ENCODE results near the gene TMC4. TPM values are rescaled to one million over a fixed set of nuclear protein-coding genes. Genes with fewer than 3 reads are reported as not detected.

Gene TMC4
- total and polyA plus RNA-seq, 2 donors = 15.4 to 16.0 TPM

DNA sequence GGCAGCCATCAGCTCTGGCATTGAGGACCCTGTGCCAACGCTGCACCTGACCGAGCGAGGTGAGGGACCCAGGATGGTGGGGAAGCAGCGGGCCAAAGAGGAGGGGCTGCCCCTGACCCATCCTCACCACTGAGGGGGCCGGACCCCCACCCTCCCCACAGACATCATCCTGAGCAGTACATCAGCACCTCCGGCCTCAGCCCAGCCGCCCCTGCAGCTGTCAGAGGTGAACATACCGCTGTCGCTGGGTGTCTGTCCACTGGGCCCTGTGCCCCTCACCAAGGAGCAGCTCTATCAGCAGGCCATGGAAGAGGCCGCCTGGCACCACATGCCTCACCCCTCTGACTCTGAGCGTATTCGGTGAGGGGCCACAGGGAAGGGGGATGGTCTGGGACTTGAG is 20.7 kb downstream of the TMC4 start:
- 89% methylated on average over 12 of the region's 12 CpGs for WGBS
- no peak overlapping the region for H3K27ac ChIP-seq (ENCODE audit: low read depth)
- DNase-seq (ENCODE audit: extremely low spot score) = no peak
- peaks cover 25% of the 10 kb centered on the region for H3K36me3 ChIP-seq (ENCODE audit: insufficient read depth)
- no peaks in the 10 kb centered on the region for H3K4me1 ChIP-seq (ENCODE audit: insufficient read depth)
- no peak overlapping the region for H3K4me3 ChIP-seq (ENCODE audit: low read depth, low read length)

DNA sequence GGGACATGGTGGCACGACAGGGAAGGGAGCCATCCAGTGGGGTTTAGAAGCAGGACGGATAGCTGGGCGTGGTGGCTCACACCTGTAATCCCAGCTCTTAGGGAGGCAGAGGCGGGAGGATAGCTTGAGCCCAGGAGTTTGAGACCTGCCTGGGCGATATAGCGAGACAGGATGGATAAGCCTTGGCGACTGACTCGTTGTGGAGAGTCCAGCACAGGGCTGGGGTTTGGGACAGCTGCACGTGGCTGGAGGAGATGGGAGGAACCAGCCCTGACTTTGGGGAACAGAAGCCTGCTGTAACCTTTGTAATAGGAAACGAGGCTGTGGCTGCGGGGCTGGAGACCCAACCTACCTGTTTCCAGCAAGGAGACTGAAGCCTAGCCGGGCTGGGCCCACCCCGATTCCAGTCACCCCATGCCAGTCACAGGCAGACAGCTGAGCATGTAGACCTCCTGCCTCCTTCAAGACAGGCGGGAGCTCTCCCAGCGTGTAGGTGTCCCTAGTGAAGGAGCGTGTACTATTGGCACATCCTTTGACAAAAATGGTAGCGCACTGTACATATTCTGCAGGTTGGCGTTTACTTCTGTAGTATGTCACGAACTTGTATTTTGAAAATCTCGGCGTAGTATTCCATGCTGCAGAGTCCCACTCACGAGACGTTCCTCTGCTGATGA is 21.5 kb downstream of the TMC4 start:
- no peaks in the 10 kb centered on the region for H3K4me1 ChIP-seq (ENCODE audit: insufficient read depth)
- 85% methylated on average over 23 of the region's 23 CpGs for WGBS
- no peak overlapping the region for H3K27ac ChIP-seq (ENCODE audit: low read depth)
- peaks cover 29% of the 10 kb centered on the region for H3K36me3 ChIP-seq (ENCODE audit: insufficient read depth)
- H3K4me3 ChIP-seq (ENCODE audit: low read depth, low read length) = no peak overlapping the region
- DNase-seq (ENCODE audit: extremely low spot score) = no peak

DNA sequence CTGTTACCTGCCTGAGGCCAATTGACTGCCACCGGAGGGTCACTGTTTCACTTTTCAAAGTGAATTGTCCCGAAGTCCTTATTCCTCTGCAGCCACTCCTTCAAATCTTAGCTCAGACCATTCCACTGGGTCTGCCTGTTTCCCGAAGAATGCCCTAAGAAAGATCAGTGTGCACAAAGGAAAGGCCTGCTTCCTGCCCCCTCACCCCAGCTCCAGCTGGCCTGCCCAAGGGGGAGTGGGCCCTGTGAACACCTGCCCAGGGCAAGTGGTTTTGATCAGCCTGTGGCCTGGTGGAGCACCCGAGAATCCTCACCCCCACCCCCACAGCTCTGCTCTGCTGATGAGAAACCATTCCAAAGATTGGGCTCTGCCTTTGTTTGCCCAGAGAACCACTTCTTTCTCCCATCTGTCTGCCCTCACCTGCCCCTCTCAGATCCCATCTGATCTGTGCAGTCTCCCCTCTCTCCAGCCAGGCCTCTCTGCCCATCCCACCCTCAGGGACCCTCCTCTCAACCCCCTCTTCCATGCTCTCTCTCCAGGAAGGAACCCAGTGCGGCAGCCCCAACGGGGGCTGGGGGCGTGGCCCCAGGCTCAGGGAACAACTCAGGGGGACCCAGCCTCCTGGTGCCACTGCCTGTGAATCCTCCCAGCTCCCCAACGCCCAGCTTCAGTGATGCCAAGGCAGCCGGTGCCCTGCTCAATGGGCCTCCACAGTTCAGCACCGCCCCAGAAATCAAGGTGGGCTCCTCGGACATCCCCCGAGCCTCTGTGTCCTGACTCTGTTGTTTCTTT is 23.7 kb downstream of the TMC4 start:
- Histone ChIP-seq H3K27ac (ENCODE audit: low read depth) (no peak overlapping the region), H3K4me1 (ENCODE audit: insufficient read depth) (no peaks in the 10 kb centered on the region), H3K36me3 (ENCODE audit: insufficient read depth) (peaks cover 24% of the 10 kb centered on the region), H3K4me3 (ENCODE audit: low read depth, low read length) (no peak overlapping the region)
- no peak for DNase-seq (ENCODE audit: extremely low spot score)
- 83% methylated on average over 12 of the region's 12 CpGs for WGBS

DNA sequence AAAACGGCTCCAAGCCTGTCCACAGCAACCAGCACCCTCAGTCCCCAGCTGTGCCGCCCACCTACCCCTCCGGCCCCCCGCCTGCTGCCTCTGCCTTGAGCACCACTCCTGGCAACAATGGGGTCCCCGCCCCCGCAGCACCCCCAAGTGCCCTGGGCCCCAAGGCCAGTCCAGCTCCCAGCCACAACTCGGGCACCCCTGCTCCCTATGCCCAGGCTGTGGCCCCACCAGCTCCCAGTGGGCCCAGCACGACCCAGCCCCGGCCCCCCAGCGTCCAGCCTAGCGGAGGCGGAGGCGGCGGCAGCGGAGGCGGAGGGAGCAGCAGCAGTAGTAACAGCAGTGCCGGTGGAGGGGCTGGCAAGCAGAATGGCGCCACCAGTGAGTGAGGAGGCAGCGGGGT is 24.8 kb downstream of the TMC4 start:
- Histone ChIP-seq H3K4me3 (ENCODE audit: low read depth, low read length) (no peak overlapping the region), H3K4me1 (ENCODE audit: insufficient read depth) (no peaks in the 10 kb centered on the region), H3K36me3 (ENCODE audit: insufficient read depth) (peaks cover 25% of the 10 kb centered on the region), H3K27ac (ENCODE audit: low read depth) (no peak overlapping the region)
- DNase-seq (ENCODE audit: extremely low spot score) = no peak
- WGBS = 80% methylated on average over 19 of the region's 19 CpGs

DNA sequence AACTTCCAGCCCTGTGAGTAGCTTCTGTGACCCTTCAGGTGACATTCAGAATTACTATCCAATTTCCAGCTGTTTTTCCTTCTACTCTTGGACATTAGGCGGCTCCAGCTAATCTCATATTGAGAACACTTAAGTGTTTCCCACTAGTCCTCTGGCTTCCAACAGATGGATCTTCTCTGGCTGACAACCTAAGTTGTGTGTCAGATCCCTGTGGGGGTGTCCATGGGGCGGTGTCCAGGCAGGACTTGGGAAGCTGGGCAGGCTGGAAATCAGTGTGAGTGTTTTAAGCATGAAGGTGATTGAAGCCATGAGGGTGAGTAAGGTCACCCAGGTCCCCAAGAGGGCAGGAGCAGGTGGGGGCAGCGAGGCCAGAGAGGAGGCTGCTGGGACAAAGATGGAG is 25.3 kb downstream of the TMC4 start:
- DNase-seq (ENCODE audit: extremely low spot score) = no peak
- Histone ChIP-seq H3K4me3 (ENCODE audit: low read depth, low read length) (no peak overlapping the region), H3K27ac (ENCODE audit: low read depth) (no peak overlapping the region), H3K36me3 (ENCODE audit: insufficient read depth) (peaks cover 21% of the 10 kb centered on the region), H3K4me1 (ENCODE audit: insufficient read depth) (no peaks in the 10 kb centered on the region)
- WGBS = 65% methylated on average over 3 of the region's 3 CpGs

DNA sequence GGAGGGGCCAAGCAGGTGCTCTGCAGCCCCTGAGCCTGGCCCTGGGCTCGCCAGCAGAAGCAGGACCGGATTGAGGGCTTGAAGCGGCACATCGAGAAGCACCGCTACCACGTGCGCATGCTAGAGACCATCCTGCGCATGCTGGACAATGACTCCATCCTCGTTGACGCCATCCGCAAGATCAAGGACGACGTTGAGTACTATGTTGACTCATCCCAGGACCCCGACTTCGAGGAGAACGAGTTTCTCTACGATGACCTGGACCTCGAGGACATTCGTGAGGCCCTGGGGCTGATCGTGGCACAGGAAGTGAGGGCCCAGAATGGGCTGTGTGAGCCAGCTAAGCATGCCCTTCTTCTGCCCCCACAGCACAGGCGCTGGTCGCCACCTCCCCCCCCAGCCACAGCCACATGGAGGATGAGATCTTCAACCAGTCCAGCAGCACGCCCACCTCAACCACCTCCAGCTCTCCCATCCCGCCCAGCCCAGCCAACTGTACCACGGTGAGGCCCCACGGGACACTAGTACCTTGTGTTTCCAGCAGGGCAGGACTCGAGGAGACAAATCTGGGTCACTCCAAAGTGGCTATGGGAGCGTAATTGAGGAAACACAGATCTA is 27.3 kb downstream of the TMC4 start:
- no peak overlapping the region for H3K4me3 ChIP-seq (ENCODE audit: low read depth, low read length)
- no peak for DNase-seq (ENCODE audit: extremely low spot score)
- 92% methylated on average over 28 of the region's 28 CpGs for WGBS
- H3K4me1 ChIP-seq (ENCODE audit: insufficient read depth) = no peaks in the 10 kb centered on the region
- H3K36me3 ChIP-seq (ENCODE audit: insufficient read depth) = peaks cover 19% of the 10 kb centered on the region
- no peak overlapping the region for H3K27ac ChIP-seq (ENCODE audit: low read depth)

DNA sequence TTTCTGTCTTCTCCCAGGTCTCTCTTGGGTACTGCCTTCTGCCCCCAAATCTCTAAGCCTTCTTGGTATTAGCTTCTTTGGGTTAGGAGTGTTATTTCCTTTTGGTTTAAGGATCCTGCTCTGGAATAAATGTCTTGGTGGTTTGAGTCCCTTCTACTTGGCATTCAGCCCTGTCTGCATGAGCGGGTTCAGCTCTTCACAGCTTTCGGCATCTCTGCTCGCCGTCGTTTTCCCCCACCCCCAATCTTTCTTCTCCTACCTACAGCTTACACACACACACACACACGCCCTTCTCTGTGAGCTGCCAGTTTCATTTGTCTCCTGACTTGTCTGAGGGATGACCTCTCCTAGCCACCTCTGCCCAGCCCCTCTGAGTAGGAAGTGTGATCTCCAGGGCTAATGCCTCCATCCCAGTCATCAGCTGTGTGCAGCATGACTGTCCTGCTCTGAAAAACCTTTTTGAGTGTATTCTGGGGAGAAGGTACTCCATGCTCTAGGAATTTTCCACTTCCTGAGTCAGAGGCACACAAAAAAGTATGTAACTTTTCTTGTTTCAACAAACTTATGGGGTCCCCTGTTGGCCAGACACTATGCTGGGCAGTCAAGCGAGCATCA is 30.7 kb downstream of the TMC4 start:
- no peaks in the 10 kb centered on the region for H3K4me1 ChIP-seq (ENCODE audit: insufficient read depth)
- no peak for DNase-seq (ENCODE audit: extremely low spot score)
- no peak overlapping the region for H3K4me3 ChIP-seq (ENCODE audit: low read depth, low read length)
- peaks cover 6% of the 10 kb centered on the region for H3K36me3 ChIP-seq (ENCODE audit: insufficient read depth)
- no peak overlapping the region for H3K27ac ChIP-seq (ENCODE audit: low read depth)
- WGBS = 83% methylated on average over 7 of the region's 7 CpGs

DNA sequence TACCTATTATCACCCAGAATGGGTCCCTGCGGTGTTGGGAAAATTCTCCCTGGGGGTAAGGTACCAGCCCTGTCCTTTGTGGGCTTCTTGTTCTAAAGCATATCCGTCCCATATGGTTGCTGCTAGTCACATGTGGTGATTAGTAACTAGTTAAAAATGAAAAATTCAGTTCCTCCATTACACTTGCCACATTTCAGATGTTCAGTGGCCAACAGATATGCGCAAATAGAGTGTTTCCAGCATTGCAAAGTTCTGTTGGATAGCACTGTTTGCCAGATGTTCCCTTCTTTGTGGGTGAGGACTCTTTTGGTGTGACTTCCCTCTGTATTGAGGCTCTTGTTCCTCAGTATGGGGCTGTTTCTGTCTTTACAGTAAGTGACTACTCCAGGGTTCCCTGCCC is 31.6 kb downstream of the TMC4 start:
- no peak for DNase-seq (ENCODE audit: extremely low spot score)
- Histone ChIP-seq H3K27ac (ENCODE audit: low read depth) (no peak overlapping the region), H3K36me3 (ENCODE audit: insufficient read depth) (peaks cover 2% of the 10 kb centered on the region), H3K4me3 (ENCODE audit: low read depth, low read length) (no peak overlapping the region), H3K4me1 (ENCODE audit: insufficient read depth) (no peaks in the 10 kb centered on the region)
- WGBS = 86% methylated on average over 3 of the region's 3 CpGs

DNA sequence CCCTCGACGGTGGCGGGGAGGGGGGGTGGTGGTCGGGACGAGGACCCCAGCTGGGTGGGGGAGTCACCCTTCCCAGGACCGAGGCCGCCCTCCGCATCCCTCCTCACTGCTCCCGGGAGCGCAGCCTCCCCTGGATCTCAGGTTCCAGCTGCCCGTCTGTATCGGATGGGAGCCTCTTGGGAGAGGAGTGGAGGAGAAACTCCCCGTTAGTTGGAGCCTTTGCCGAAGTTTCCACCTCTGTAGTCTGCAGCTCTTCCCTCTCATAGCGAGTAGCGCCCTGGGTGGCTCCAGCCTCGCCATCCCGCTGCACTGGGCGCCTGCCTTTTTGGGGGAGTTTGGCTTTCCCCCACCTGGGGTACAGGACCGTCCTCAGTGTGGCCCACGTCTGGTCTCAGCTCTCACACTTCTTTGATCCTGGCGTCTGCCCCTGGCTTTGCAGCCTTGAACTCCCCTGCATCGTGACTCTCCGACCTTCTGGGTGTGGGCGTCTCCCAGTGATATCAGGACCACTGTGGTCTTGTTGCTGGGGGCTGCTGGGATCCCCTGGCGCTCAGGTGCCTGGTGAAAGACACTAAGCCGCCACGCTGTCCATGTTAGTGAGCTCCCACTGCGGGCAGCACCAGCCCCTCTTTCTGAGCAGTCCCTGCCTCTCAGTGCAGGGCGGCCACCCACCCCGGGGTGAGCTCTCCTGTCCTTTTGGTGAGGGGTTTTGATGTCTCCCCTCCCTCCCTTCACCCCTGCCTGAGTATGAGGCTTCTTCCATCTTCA is 34.3 kb downstream of the TMC4 start:
- no peaks in the 10 kb centered on the region for H3K4me1 ChIP-seq (ENCODE audit: insufficient read depth)

DNA sequence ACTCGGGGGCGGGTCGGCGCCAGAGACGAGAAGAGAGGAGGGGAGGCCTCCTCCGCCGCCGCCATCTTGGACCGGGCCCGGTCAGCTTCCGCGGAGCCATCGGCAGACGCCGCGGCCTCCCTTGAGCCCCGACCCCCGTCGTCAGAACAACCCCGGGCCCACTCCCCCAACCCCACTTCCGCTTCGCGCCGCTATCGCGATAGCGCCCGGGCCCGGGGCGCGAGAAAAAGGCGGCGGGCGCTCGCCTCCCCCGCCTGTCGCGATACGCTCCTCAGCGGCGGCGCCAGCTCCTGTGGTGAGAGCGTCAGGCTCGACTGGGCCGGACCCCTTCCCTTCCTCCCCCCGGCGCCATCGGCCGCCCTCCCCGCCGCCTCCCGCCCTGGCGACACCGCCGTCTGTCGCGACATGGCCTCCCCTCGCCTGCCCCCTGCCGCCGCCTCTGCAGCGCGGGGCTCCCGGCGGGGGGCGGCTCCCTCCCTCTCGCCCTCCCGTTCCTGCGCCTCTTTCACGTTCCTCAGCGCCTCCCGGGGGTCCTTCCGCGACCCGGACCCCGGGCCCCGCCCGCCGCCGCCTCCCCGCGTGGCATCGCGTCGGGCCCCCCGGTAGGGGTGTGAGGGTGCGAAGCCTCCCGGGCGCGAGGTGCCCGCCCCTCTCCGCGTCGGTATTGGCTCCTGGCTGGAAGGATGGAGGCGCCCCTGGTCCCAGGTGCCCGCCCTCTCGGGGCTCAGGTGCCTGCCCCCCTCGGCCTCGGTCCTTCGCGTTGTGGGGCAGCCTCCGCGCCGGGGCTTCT is 35.1 kb downstream of the TMC4 start, which contains the start of gene CNOT3:
Gene CNOT3, plus strand, starts transcription at position 64 of the 790 bp plus-strand sequence. CDS start 5,217 bp downstream, outside the sequence.
- H3K4me3 ChIP-seq (ENCODE audit: low read depth, low read length) = peak within 1 kb of the TSS; percentile 99
- H3K4me1 ChIP-seq (ENCODE audit: insufficient read depth) = no peaks in the 10 kb centered on the region
- no peaks in the 10 kb centered on the region for H3K36me3 ChIP-seq (ENCODE audit: insufficient read depth)
- WGBS = under 1% methylated on average over 103 of the region's 103 CpGs
- DNase-seq (ENCODE audit: extremely low spot score) = no peak
- H3K27ac ChIP-seq (ENCODE audit: low read depth) = peak within 1 kb of the TSS; percentile 88

More for the DNA sequence above, 34.3 kb downstream of the TMC4 start:
- DNase-seq (ENCODE audit: extremely low spot score) = no peak
- 22% methylated on average over 31 of the region's 31 CpGs for WGBS
- peaks cover under 1% of the 10 kb centered on the region for H3K36me3 ChIP-seq (ENCODE audit: insufficient read depth)
- no peak overlapping the region for H3K27ac ChIP-seq (ENCODE audit: low read depth)
- peak overlapping the region; percentile 99 for H3K4me3 ChIP-seq (ENCODE audit: low read depth, low read length)

DNA sequence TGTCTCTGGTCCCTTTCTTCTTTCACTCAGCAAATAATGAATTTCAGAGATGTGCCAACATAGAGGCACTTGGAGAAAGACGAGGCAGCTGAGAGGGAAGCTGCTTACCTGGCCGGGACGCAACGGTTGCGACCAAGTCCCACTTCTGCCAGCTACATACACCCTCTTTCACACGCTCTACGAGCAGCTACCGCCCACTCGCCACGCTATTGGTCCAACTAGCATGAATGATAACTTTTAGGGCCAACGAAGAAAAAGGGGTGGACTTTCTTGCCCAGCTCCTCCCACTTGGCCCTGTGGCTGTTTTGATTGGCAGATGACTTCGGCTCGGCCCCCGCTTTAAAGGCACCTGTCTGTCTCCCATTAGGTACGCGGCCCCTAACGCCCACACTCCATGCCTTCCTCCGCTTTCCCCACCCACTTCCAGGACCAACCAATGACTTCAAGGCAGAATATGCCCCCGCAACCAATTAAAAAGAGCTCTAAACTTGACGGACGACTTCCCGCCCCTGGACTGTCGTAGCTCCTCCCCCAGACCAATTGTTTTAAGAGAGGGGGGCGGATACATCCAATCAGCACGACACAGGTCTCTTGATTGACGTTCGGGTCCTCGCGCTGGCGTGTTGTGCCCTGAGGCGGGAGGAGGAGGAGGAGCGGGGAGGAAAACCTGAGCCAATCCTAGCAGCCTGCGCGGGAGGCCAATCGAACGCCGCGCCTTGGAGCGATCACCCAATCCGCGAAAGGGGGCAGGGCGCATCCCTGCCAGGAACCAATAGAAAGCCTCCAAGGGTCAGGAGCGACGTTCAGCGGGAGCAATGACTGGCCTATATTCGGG is 35.9 kb downstream of the TMC4 start:
- peak overlapping the region; percentile 99 for H3K4me3 ChIP-seq (ENCODE audit: low read depth, low read length)
- no peaks in the 10 kb centered on the region for H3K36me3 ChIP-seq (ENCODE audit: insufficient read depth)
- H3K27ac ChIP-seq (ENCODE audit: low read depth) = no peak overlapping the region
- H3K4me1 ChIP-seq (ENCODE audit: insufficient read depth) = no peaks in the 10 kb centered on the region
- WGBS = under 1% methylated on average over 46 of the region's 46 CpGs
- peak; percentile 100 for DNase-seq (ENCODE audit: extremely low spot score)
